Activated B cell treated with CpG ODN at 0.5 μM for 24 hours (primary cell): Measurements from ENCODE around the gene CASQ2. TPM values are rescaled to one million over a fixed set of nuclear protein-coding genes. Genes with fewer than 3 reads are reported as not detected.

ENCODE experiments used
- ATAC-seq: fragments of 200-7000 bp; cut with Tn5 transposase; one replicate; pipeline ENCODE4 v1.10.0; 2021; ENCODE audit warnings: low read depth, mild to moderate bottlenecking, moderate library complexity
- CTCF ChIA-PET: fragments of 350-600 bp; sonication (Branson Sonifier 250); formaldehyde crosslinking; loops from one replicate; lab custom pipeline; 2021; ENCODE audit warnings: antibody characterized with exemption; lab: Charles Lee
- POLR2A ChIA-PET: fragments of 350-600 bp; sonication (Branson Sonifier 250); formaldehyde crosslinking; loops from one replicate; lab custom pipeline; 2021; ENCODE audit warnings: antibody characterized with exemption; lab: Charles Lee
- DNase-seq: peaks from one replicate; pipeline ENCODE4 v3.0.0; 2022
- H3K27ac Mint-ChIP-seq: one replicate; pipeline ENCODE4 v1.8.0; 2020; ENCODE audit warnings: mixed read lengths
- H3K27me3 Mint-ChIP-seq: one replicate; pipeline ENCODE4 v1.8.0; 2021; ENCODE audit warnings: mixed read lengths
- H3K36me3 Mint-ChIP-seq: one replicate; pipeline ENCODE4 v1.8.0; 2021; ENCODE audit warnings: low read depth, mixed read lengths
- H3K4me1 Mint-ChIP-seq: one replicate; pipeline ENCODE4 v1.8.0; 2021; ENCODE audit warnings: mixed read lengths
- H3K4me3 Mint-ChIP-seq: one replicate; pipeline ENCODE4 v1.8.0; 2020; ENCODE audit warnings: mild to moderate bottlenecking, mixed read lengths
- H3K9me3 Mint-ChIP-seq: one replicate; pipeline ENCODE4 v1.8.0; 2020; ENCODE audit warnings: mixed read lengths
- intact Hi-C: fragments of 100-400 bp; cut with micrococcal nuclease; formaldehyde crosslinking; loops from one replicate; pipeline ENCODE4 v1.15.1; 2024
- total RNA-seq: library from RNA; stranded (reverse); gene quantifications from 2 replicates; pipeline ENCODE4 v1.2.3, GENCODE V29; 2022
- TF ChIP-seq, protein P1 (sequence below): fragments of 200-600 bp; IDR thresholded peaks from one replicate; pipeline ENCODE4 v1.8.0; 2022; ENCODE audit warnings: antibody characterized with exemption, mild to moderate bottlenecking

CASQ2 gene
- total RNA-seq, 1 donor from 2014 or later: not detected

DNA sequence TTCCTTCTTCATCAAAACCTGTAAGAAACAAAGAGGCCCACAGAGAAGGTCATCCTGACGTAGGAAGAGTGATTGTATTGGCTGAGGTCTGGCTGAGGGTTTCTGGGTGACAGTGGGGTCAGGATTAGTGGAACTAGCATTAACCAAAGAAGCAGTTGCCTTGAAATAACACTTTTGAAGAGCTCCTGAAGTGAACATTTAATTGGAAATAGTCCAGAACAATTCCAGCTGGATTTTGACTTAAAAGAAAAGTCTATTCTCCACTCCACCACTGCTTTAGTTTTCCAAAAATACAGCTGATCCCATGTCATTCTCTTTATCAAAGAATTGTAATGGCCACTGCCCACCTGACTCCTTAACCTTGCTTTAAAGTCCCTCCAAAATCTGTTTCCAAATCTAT, 27.7 kb downstream of the CASQ2 start:
- H3K9me3 Mint-ChIP-seq: no peaks in the 10 kb centered on the region
- no peak overlapping the region for H3K27ac Mint-ChIP-seq
- no peaks in the 10 kb centered on the region for H3K36me3 Mint-ChIP-seq
- no peak for ATAC-seq
- ChIA-PET POLR2A (no interaction called here), CTCF (no interaction called here)
- TF ChIP-seq, protein P1, sequence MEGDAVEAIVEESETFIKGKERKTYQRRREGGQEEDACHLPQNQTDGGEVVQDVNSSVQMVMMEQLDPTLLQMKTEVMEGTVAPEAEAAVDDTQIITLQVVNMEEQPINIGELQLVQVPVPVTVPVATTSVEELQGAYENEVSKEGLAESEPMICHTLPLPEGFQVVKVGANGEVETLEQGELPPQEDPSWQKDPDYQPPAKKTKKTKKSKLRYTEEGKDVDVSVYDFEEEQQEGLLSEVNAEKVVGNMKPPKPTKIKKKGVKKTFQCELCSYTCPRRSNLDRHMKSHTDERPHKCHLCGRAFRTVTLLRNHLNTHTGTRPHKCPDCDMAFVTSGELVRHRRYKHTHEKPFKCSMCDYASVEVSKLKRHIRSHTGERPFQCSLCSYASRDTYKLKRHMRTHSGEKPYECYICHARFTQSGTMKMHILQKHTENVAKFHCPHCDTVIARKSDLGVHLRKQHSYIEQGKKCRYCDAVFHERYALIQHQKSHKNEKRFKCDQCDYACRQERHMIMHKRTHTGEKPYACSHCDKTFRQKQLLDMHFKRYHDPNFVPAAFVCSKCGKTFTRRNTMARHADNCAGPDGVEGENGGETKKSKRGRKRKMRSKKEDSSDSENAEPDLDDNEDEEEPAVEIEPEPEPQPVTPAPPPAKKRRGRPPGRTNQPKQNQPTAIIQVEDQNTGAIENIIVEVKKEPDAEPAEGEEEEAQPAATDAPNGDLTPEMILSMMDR: no peak
- H3K27me3 Mint-ChIP-seq: peaks cover 8% of the 10 kb centered on the region
- no peak for DNase-seq
- intact Hi-C loops: no loop called here
- H3K4me1 Mint-ChIP-seq: no peaks in the 10 kb centered on the region
- H3K4me3 Mint-ChIP-seq: no peak overlapping the region

DNA sequence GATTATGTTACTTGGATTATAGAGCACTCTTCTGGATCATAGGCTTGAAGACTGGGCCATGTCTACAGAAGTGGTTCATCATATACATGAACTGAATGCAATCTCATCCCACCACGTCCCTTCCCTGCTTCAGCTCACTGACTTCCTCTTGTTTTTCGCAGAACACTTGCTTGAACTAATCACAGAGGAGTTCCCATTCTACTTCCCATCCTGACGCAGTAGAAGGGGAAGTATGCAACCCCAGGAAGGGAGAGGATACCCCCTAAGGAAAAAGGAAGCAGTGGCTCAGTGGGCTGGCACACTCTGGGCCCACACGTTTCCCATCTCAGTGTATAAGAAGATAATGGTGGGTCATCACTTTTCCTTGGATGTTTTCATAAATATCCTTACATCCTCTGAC, 36.2 kb downstream of the CASQ2 start:
- Mint-ChIP-seq H3K27me3 (peaks cover 10% of the 10 kb centered on the region), H3K36me3 (no peaks in the 10 kb centered on the region), H3K4me1 (no peaks in the 10 kb centered on the region), H3K9me3 (no peaks in the 10 kb centered on the region), H3K4me3 (no peak overlapping the region), H3K27ac (no peak overlapping the region)
- DNase-seq (no peak), ATAC-seq (no peak)
- POLR2A ChIA-PET: no interaction called here
- CTCF ChIA-PET: no interaction called here
- TF ChIP-seq, protein P1: no peak
- intact Hi-C loops: no loop called here

- TF ChIP-seq, protein P1: no peak
- Mint-ChIP-seq H3K36me3 (no peaks in the 10 kb centered on the region), H3K27ac (no peak overlapping the region), H3K4me3 (no peak overlapping the region), H3K4me1 (no peaks in the 10 kb centered on the region), H3K27me3 (peaks cover 13% of the 10 kb centered on the region), H3K9me3 (no peaks in the 10 kb centered on the region)
- intact Hi-C loops: no loop called here
- POLR2A ChIA-PET: no interaction called here
- ATAC-seq (no peak), DNase-seq (no peak)
- CTCF ChIA-PET: no interaction called here
Measured at GRCh38 chr1:115729756-115730155, 38.8 kb downstream of the CASQ2 start.

GRCh38 chr1:115728341-115728740, 40.2 kb downstream of the CASQ2 start:
- no peaks in the 10 kb centered on the region for H3K4me1 Mint-ChIP-seq
- TF ChIP-seq, protein P1: no peak
- H3K27ac Mint-ChIP-seq: no peak overlapping the region
- peaks cover 6% of the 10 kb centered on the region for H3K27me3 Mint-ChIP-seq
- POLR2A ChIA-PET: no interaction called here
- CTCF ChIA-PET: no interaction called here
- ATAC-seq (no peak), DNase-seq (no peak)
- H3K36me3 Mint-ChIP-seq: no peaks in the 10 kb centered on the region
- intact Hi-C loops: no loop called here
- no peaks in the 10 kb centered on the region for H3K9me3 Mint-ChIP-seq
- H3K4me3 Mint-ChIP-seq: no peak overlapping the region

DNA sequence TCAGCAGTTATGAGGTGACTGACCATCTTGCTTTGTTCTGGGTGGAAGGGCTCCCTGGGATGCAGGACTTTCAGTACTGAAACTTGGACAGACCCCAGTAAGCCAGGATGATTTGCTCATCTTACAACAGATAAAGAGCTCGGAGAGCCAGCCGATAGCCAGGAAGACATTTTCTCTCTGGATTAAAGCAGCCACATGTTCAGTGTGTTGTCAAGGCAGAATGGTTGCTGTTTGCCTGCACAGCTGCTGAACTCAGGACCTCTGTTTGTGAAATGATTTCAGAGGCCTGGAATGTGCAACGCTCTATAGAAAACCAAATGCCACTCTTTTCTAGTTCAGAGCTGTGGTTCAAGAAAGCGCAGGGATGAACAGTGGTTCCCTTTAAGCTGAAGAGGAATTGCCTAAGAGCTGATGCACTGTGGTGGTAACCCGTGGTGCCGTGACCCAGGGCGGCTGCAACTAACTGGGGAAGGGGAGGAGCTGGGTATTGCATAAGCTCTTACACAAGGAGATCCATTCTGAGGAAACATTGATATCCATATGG, 40.7 kb downstream of the CASQ2 start:
- Mint-ChIP-seq H3K27me3 (peaks cover 6% of the 10 kb centered on the region), H3K4me3 (no peak overlapping the region), H3K9me3 (no peaks in the 10 kb centered on the region), H3K36me3 (no peaks in the 10 kb centered on the region), H3K4me1 (no peaks in the 10 kb centered on the region), H3K27ac (no peak overlapping the region)
- TF ChIP-seq, protein P1: no peak
- ATAC-seq (no peak), DNase-seq (no peak)
- intact Hi-C loops: no loop called here
- POLR2A ChIA-PET: no interaction called here
- CTCF ChIA-PET: no interaction called here
